Esophagus squamous epithelium (tissue), 4 donors: ENCODE measurements around the gene TRIM54.

ENCODE experiments used
- CTCF ChIP-seq, 6 experiments: fragments of 450-650 bp in 4 of 6; fragments of 200-600 bp in 2 of 6; sonication (generic) in 2 of 6; IDR thresholded peaks; one replicate each; pipeline ENCODE4 v1.5.1; 2016 to 2019; ENCODE audit warnings: antibody characterized with exemption in 6 of 6, mild to moderate bottlenecking in 4 of 6, moderate library complexity in 4 of 6
- POLR2A ChIP-seq, 4 donors: fragments of 450-650 bp; IDR thresholded peaks; one replicate each; pipeline ENCODE4 v1.6.1; 2017; ENCODE audit warnings: antibody characterized with exemption in 4 of 4, mild to moderate bottlenecking in 4 of 4, moderate library complexity in 3 of 4

- TF ChIP-seq POLR2A (IDR thresholded peaks at IDR 0.05) = no peak
- TF ChIP-seq CTCF (IDR thresholded peaks at IDR 0.05) = no peak
Observed at GRCh38 chr2:27294928-27295327, 12.7 kb downstream of the TRIM54 start.
